NK-92 (cell line): ENCODE results near the gene EPGN.

Experiments
- DNase-seq: peaks from one replicate; lab custom pipeline; 2025; ENCODE audit not compliant: unreplicated experiment; lab: John Stamatoyannopoulos, UW

The EPGN gene

GRCh38 chr4:74307170-74307569 is 1.1 kb upstream of the EPGN start:
- DNase-seq, result no peak

GRCh38 chr4:74309223-74309622 is 953 bp downstream of the EPGN start:
- DNase-seq, result no peak

- DNase-seq, result no peak
Observed at GRCh38 chr4:74311696-74312313, 3.5 kb downstream of the EPGN start.

GRCh38 chr4:74314329-74314728 is 6.1 kb downstream of the EPGN start:
- no peak for DNase-seq

GRCh38 chr4:74314944-74315343 is 6.7 kb downstream of the EPGN start:
- no peak for DNase-seq

GRCh38 chr4:74315376-74315775 is 7.1 kb downstream of the EPGN start:
- no peak for DNase-seq

- no peak for DNase-seq
Observed at GRCh38 chr4:74316397-74316796, 8.1 kb downstream of the EPGN start.

GRCh38 chr4:74317616-74318246 is 9.5 kb downstream of the EPGN start:
- DNase-seq, result no peak

GRCh38 chr4:74318276-74318675 is 10.0 kb downstream of the EPGN start:
- DNase-seq, result no peak

- no peak for DNase-seq
Observed at GRCh38 chr4:74319470-74319869, 11.2 kb downstream of the EPGN start.

GRCh38 chr4:74320559-74321118 is 12.4 kb downstream of the EPGN start:
- no peak for DNase-seq

- DNase-seq, result no peak
Observed at GRCh38 chr4:74322301-74322700, 14.0 kb downstream of the EPGN start.

GRCh38 chr4:74323663-74324062 is 15.4 kb downstream of the EPGN start:
- no peak for DNase-seq

- DNase-seq, result no peak
Observed at GRCh38 chr4:74324262-74324661, 16.0 kb downstream of the EPGN start.

- no peak for DNase-seq
Observed at GRCh38 chr4:74325886-74326285, 17.6 kb downstream of the EPGN start.

- no peak for DNase-seq
Observed at GRCh38 chr4:74327762-74328161, 19.5 kb downstream of the EPGN start.

- DNase-seq, result no peak
Observed at GRCh38 chr4:74328501-74328900, 20.2 kb downstream of the EPGN start.

GRCh38 chr4:74329307-74329706 is 21.0 kb downstream of the EPGN start:
- DNase-seq, result no peak

GRCh38 chr4:74330295-74330750 is 22.1 kb downstream of the EPGN start:
- DNase-seq, result no peak

- DNase-seq, result no peak
Observed at GRCh38 chr4:74331252-74331651, 23.0 kb downstream of the EPGN start.

GRCh38 chr4:74331944-74332343 is 23.7 kb downstream of the EPGN start:
- no peak for DNase-seq

- DNase-seq, result no peak
Observed at GRCh38 chr4:74334636-74335035, 26.4 kb downstream of the EPGN start.
